H9 (cell line): ENCODE data around the gene CALML4. TPM values are rescaled to one million over a fixed set of nuclear protein-coding genes. Genes with fewer than 3 reads are reported as not detected.

Experiments used
- DNase-seq: peaks from one replicate; pipeline ENCODE4 v3.0.0-alpha.2; 2017
- H2AFZ ChIP-seq: one replicate; pipeline ENCODE4 v1.6.1; 2013; ENCODE audit warnings: mild to moderate bottlenecking, low read length, control low read depth, moderate library complexity
- H2AK5ac ChIP-seq: 2 replicates; pipeline ENCODE4 v1.6.1; 2013; ENCODE audit warnings: low read length, control low read depth, mixed read lengths; ENCODE audit not compliant: insufficient read length
- H2BK120ac ChIP-seq: one replicate; pipeline ENCODE4 v1.6.1; 2013; ENCODE audit warnings: low read depth, mild to moderate bottlenecking, low read length, control low read depth, inconsistent platforms; ENCODE audit not compliant: poor library complexity, severe bottlenecking
- H2BK12ac ChIP-seq: 2 replicates; pipeline ENCODE4 v1.6.1; 2013; ENCODE audit warnings: low read length, control low read depth, mixed read lengths, low read depth; ENCODE audit not compliant: insufficient read length
- H2BK15ac ChIP-seq: 2 replicates; pipeline ENCODE4 v1.6.1; 2013; ENCODE audit warnings: low read depth, low read length, control low read depth
- H2BK20ac ChIP-seq: one replicate; pipeline ENCODE4 v1.6.1; 2013; ENCODE audit warnings: low read depth, mild to moderate bottlenecking, low read length, control low read depth, inconsistent platforms; ENCODE audit not compliant: poor library complexity, severe bottlenecking
- H2BK5ac ChIP-seq: 2 replicates; pipeline ENCODE4 v1.6.1; 2013; ENCODE audit warnings: low read length, control low read depth, mixed read lengths; ENCODE audit not compliant: insufficient read length
- H3K14ac ChIP-seq: 2 replicates; pipeline ENCODE4 v1.6.1; 2013; ENCODE audit warnings: low read length, control low read depth; ENCODE audit not compliant: insufficient read depth
- H3K18ac ChIP-seq: 2 replicates; pipeline ENCODE4 v1.6.1; 2013; ENCODE audit warnings: low read depth, mild to moderate bottlenecking, mixed read lengths, low read length, control low read depth; ENCODE audit not compliant: insufficient read length
- H3K23ac ChIP-seq: 2 replicates; pipeline ENCODE4 v1.6.1; 2013; ENCODE audit warnings: low read length, control low read depth, mixed read lengths, low read depth; ENCODE audit not compliant: insufficient read length
- H3K23me2 ChIP-seq: 2 replicates; pipeline ENCODE4 v1.6.1; 2013; ENCODE audit warnings: low read depth, mild to moderate bottlenecking, mixed read lengths, low read length, control low read depth; ENCODE audit not compliant: insufficient read length, poor library complexity, severe bottlenecking
- H3K27ac ChIP-seq: 2 replicates; pipeline ENCODE4 v1.5.1; 2013; ENCODE audit warnings: low read length, control low read depth, mixed read lengths, low read depth; ENCODE audit not compliant: insufficient read length
- H3K27me3 ChIP-seq: 2 replicates; pipeline ENCODE4 v1.6.1; 2013; ENCODE audit warnings: low read length, control low read depth, inconsistent platforms; ENCODE audit not compliant: insufficient read depth
- H3K4ac ChIP-seq: 2 replicates; pipeline ENCODE4 v1.6.1; 2013; ENCODE audit warnings: low read depth, mild to moderate bottlenecking, control low read depth, inconsistent platforms, low read length, moderate library complexity
- H3K4me1 ChIP-seq: 2 replicates; pipeline ENCODE4 v1.6.1; 2013; ENCODE audit warnings: low read length, control low read depth, inconsistent platforms; ENCODE audit not compliant: insufficient read depth
- H3K4me2 ChIP-seq: 2 replicates; pipeline ENCODE4 v1.6.1; 2013; ENCODE audit warnings: low read length, control low read depth, mixed read lengths; ENCODE audit not compliant: insufficient read length, insufficient read depth
- H3K56ac ChIP-seq: 2 replicates; pipeline ENCODE4 v1.6.1; 2013; ENCODE audit warnings: low read depth, mild to moderate bottlenecking, mixed read lengths, low read length, control low read depth; ENCODE audit not compliant: insufficient read length
- H3K79me1 ChIP-seq: 2 replicates; pipeline ENCODE4 v1.6.1; 2013; ENCODE audit warnings: low read depth, mild to moderate bottlenecking, moderate library complexity, low read length, control low read depth, inconsistent platforms; ENCODE audit not compliant: insufficient read depth, poor library complexity, severe bottlenecking
- H3K79me2 ChIP-seq: 2 replicates; pipeline ENCODE4 v1.6.1; 2013; ENCODE audit warnings: low read length, control low read depth, inconsistent platforms; ENCODE audit not compliant: insufficient read depth
- H3K9ac ChIP-seq: 2 replicates; pipeline ENCODE4 v1.6.1; 2013; ENCODE audit warnings: low read length, control low read depth, mixed read lengths; ENCODE audit not compliant: insufficient read length; ENCODE audit errors: extremely low read depth
- H3K9me3 ChIP-seq: one replicate; pipeline ENCODE4 v1.6.1; 2013; ENCODE audit warnings: low read depth, low read length, inconsistent platforms; ENCODE audit not compliant: control insufficient read depth
- H3T11ph ChIP-seq: one replicate; pipeline ENCODE4 v1.6.1; 2013; ENCODE audit warnings: mild to moderate bottlenecking, low read length, control low read depth, inconsistent platforms
- H4K20me1 ChIP-seq: one replicate; pipeline ENCODE4 v1.6.1; 2013; ENCODE audit not compliant: control insufficient read depth, insufficient read length, insufficient read depth
- H4K5ac ChIP-seq: 2 replicates; pipeline ENCODE4 v1.6.1; 2013; ENCODE audit warnings: low read depth, mild to moderate bottlenecking, mixed read lengths, low read length, control low read depth; ENCODE audit not compliant: insufficient read length
- H4K8ac ChIP-seq: replicated peaks from 2 replicates; pipeline ENCODE4 v1.6.1; 2013; ENCODE audit warnings: low read length, control low read depth, mixed read lengths, low read depth; ENCODE audit not compliant: insufficient read length
- H4K91ac ChIP-seq: 2 replicates; pipeline ENCODE4 v1.6.1; 2013; ENCODE audit warnings: low read depth, mild to moderate bottlenecking, moderate library complexity, mixed read lengths, low read length, control low read depth; ENCODE audit not compliant: insufficient read length
- H3K27ac Mint-ChIP-seq, 3 experiments: 2 replicates in 2 of 3; 3 replicates in 1 of 3; pipeline ENCODE4 v1.8.0; 2020 to 2021; ENCODE audit warnings: mixed read lengths in 3 of 3, mild to moderate bottlenecking in 1 of 3, moderate library complexity in 1 of 3
- H3K27me3 Mint-ChIP-seq: 2 replicates; pipeline ENCODE4 v1.8.0; 2021; ENCODE audit warnings: low read depth, mild to moderate bottlenecking, moderate library complexity, mixed read lengths
- H3K36me3 Mint-ChIP-seq, 3 experiments: 2 replicates in 2 of 3; 3 replicates in 1 of 3; pipeline ENCODE4 v1.8.0; 2020 to 2021; ENCODE audit warnings: low read depth in 3 of 3, mixed read lengths in 3 of 3; ENCODE audit not compliant: insufficient read depth in 1 of 3
- H3K4me1 Mint-ChIP-seq, 2 experiments: 2 replicates each; pipeline ENCODE4 v1.8.0; 2020; ENCODE audit warnings: mixed read lengths in 2 of 2
- H3K4me3 Mint-ChIP-seq, 2 experiments: 2 replicates in 1 of 2; 3 replicates in 1 of 2; pipeline ENCODE4 v1.8.0; 2020 to 2021; ENCODE audit warnings: mild to moderate bottlenecking in 2 of 2, mixed read lengths in 2 of 2, moderate library complexity in 1 of 2
- H3K9me3 Mint-ChIP-seq, 2 experiments: 2 replicates in 1 of 2; 3 replicates in 1 of 2; pipeline ENCODE4 v1.8.0; 2020; ENCODE audit warnings: mild to moderate bottlenecking in 2 of 2, mixed read lengths in 2 of 2, moderate library complexity in 1 of 2
- CTCF ChIP-seq: fragments of 200-600 bp; sonication (generic); conservative IDR thresholded peaks from 3 replicates; pipeline ENCODE4 v1.8.0; 2021; ENCODE audit warnings: antibody characterized with exemption, mild to moderate bottlenecking
- WGBS: extraction: QIAGEN DNeasy Blood & Tissue Kit; methylation state at CpG from one replicate; pipeline ENCODE4 v1.1.7; 2013; ENCODE audit warnings: missing lambda C conversion rate, low lambda C conversion rate, mixed read lengths; ENCODE audit not compliant: insufficient read length; ENCODE audit errors: extremely low coverage; 5-methylcytosine and 5-hydroxymethylcytosine counted together
- total RNA-seq: library from RNA; stranded (reverse); gene quantifications from 2 replicates; pipeline ENCODE4 v1.2.1, GENCODE V29; 2021

The CALML4 gene
- total RNA-seq, 1 experiment from 2014 or later, result 11.8 TPM

- Mint-ChIP-seq H3K4me3 (no peak overlapping the region), H3K4me1 (peaks cover 2 to 10% of the 10 kb centered on the region in 2 experiments; a peak in 3 of 4 replicates), H3K27ac (no peak overlapping the region), H3K36me3 (peaks cover 5 to 13% (median 10%) of the 10 kb centered on the region in 3 experiments; a peak in 5 of 7 replicates), H3K9me3 (no peaks in the 10 kb centered on the region), H3K27me3 (no peaks in the 10 kb centered on the region)
- no peak overlapping the region for H3K23ac ChIP-seq
- H3K79me1 ChIP-seq, result no peaks in the 10 kb centered on the region
- H4K91ac ChIP-seq, result no peak overlapping the region
- no peak overlapping the region for H3K4ac ChIP-seq
- no peaks in the 10 kb centered on the region for H3K79me2 ChIP-seq
- H2BK20ac ChIP-seq, result no peak overlapping the region
- no peak overlapping the region for H2AK5ac ChIP-seq
- no peak overlapping the region for H4K5ac ChIP-seq
- no peak overlapping the region for H4K8ac ChIP-seq
- H2BK15ac ChIP-seq, result no peak overlapping the region
- no peak overlapping the region for H3K18ac ChIP-seq
- H4K20me1 ChIP-seq, result no peaks in the 10 kb centered on the region
- no peak overlapping the region for H2BK12ac ChIP-seq
- H3K9me3 ChIP-seq, result no peaks in the 10 kb centered on the region
- H3K4me1 ChIP-seq, result no peaks in the 10 kb centered on the region
- no peak overlapping the region for H2BK5ac ChIP-seq
- no peaks in the 10 kb centered on the region for H3K27me3 ChIP-seq
- H3K9ac ChIP-seq, result no peak overlapping the region
- H3K14ac ChIP-seq, result no peak overlapping the region
- H3K56ac ChIP-seq, result no peak overlapping the region
- no peak overlapping the region for H3K4me2 ChIP-seq
- DNase-seq, result no peak
- H3K27ac ChIP-seq, result no peak overlapping the region
- no peak overlapping the region for H2BK120ac ChIP-seq
- no CpG with 5 or more reads among the region's 2 CpGs for WGBS
- H3K23me2 ChIP-seq, result no peaks in the 10 kb centered on the region
- no peak for TF ChIP-seq CTCF
- H3T11ph ChIP-seq, result no peak overlapping the region
- H2AFZ ChIP-seq, result no peak overlapping the region
Measured at GRCh38 chr15:68143129-68143528, 62.0 kb downstream of the CALML4 start.

Other genes starting within 250 kb of the CALML4 start
- gene PIAS1, start 151.0 kb downstream of the CALML4 start, total RNA-seq, result 29.4 and 31.1 TPM in 2 replicates
- 68.7 and 71.9 TPM in 2 replicates for gene CLN6, start 24.4 kb upstream of the CALML4 start, total RNA-seq
- gene FEM1B, start 72.4 kb upstream of the CALML4 start, total RNA-seq, result 77.9 and 83.3 TPM in 2 replicates
- 0.07 TPM in 1 of 2 replicates, not detected in the other for gene ITGA11, start 226.8 kb upstream of the CALML4 start, total RNA-seq